LNCAP (cell line): ENCODE measurements around the gene NUDT4.

ENCODE experiments used
- CTCF ChIP-seq: fragments of 450-650 bp; IDR thresholded peaks from 2 replicates; pipeline ENCODE4 v1.5.1; 2017; ENCODE audit warnings: mild to moderate bottlenecking

The NUDT4 gene

GRCh38 chr12:93341409-93342049 lies 36.2 kb upstream of the NUDT4 start:
- TF ChIP-seq CTCF, result no peak

DNA sequence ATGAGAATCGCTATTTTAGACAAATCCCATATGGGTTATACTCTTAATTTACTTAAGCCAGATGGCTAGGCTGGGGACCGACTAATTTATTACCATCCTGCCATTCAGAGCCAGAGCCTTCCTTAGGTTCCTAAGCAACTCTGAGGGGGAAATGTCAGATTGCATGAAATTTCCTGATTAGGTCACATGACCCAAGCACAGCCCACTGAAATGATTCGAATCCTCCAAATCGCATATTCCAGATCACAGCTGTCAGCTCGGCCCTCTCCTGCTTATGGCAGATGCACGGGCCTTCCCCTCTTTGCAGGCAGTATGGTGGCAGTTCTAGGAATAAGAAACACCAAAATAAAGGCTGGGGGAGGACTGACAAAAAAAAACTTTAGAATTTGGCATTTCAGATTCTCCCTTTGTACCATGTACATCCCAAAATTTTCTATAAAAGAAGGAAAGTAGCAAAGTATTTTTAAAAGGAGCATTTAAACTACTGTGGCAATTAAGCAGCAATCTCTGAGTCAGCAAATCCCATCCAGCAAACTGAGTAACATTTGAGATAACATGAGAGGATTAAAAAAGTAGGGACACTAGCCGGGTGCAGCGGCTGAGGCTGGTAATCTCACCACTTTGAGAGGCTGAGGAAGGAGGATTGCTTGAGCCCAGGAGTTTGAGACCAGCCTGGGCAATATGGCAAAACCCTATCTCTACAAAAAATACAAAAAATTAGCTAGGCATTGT lies 30.5 kb upstream of the NUDT4 start:
- no peak for TF ChIP-seq CTCF

DNA sequence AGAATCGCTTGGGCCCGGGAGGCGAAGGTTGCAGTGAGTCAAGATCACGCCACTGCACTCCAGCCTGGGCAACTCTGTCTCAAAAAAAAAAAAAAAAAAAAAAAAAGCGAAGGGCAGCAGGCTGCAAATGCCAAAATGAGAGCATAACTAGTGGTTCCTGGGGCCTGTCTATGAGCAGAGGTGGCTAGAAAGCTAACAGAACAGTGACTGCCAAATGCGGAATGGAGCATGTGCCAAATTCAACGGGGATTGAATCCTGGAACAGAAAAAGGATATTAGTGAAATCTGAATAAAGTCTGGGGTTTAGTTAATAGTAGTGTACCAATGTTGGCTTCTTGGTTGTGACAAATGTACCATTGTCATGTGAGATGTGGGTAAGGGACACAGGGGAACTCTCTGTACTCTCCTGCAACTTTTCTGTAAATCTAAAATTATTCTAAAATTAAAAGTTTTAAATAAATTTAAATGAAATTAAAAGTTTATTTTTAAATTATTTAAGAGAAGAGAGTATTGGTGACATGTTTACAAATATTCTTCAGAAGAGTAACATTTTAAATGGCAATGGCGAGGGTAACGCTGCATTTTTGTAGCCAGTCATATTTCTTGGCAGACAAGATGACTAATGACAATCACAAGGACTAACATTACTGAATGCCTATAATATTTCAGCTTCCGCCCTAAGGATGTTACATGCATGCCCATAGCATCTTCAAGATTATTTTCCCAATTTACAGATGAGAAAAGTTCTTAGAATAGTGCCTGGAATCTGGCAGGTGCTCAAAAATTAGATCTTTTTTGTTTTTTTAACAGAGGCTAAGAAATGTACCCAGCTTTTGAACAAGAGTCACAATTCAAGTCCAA lies 28.9 kb upstream of the NUDT4 start:
- no peak for TF ChIP-seq CTCF

GRCh38 chr12:93351726-93352125 lies 26.0 kb upstream of the NUDT4 start:
- no peak for TF ChIP-seq CTCF

- no peak for TF ChIP-seq CTCF
Measured at GRCh38 chr12:93352321-93352720, 25.4 kb upstream of the NUDT4 start.

DNA sequence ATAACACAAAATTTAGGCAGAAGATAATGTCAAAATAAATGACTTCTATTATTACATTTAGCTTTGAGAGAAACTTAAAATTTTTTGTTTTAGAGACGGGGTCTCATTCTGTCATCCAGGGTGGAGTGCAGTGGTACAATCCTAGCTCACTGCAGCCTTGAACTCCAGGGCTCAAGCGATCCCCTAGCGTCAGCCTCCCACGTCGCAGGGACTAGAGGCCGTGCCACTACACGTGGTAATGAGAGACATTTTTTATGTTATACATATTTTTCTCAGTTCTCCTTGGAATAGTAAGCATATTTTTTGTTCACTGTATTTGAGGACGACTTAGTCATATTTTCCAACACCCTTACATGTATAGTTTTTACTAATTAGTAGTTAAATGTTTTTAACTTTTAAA lies 21.5 kb upstream of the NUDT4 start:
- no peak for TF ChIP-seq CTCF

DNA sequence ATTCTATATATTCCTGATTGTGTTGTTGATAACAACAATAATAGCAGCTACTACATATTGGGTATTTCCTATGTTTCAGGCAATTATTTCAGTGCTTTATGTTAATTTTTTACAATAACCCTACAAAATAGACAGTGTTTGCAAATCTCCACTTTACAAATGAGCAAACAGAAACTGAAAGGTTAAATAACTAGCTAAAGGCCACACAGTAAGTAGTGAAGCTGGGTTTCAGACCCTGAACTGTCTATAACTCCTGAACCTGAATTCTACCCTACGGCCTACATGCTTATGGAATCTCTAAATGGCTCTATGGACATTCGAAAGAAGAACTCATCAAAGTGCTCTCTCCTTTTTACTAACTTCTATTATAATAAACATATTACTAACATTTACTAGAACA lies 19.7 kb upstream of the NUDT4 start:
- TF ChIP-seq CTCF, result no peak
